HPDE6-E6E7 (cell line): ENCODE measurements around the gene CD53.
"Not testable (repeated sequence)": the region's sequence is repeated elsewhere in the genome, so short reads cannot be mapped to it uniquely, and the experiment has no call there.

Experiments
- DNase-seq: peaks from one replicate; pipeline ENCODE4 v3.0.0; 2011; ENCODE audit warnings: missing footprints; ENCODE audit errors: extremely low spot score

CD53 gene, protein sequence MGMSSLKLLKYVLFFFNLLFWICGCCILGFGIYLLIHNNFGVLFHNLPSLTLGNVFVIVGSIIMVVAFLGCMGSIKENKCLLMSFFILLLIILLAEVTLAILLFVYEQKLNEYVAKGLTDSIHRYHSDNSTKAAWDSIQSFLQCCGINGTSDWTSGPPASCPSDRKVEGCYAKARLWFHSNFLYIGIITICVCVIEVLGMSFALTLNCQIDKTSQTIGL

DNA sequence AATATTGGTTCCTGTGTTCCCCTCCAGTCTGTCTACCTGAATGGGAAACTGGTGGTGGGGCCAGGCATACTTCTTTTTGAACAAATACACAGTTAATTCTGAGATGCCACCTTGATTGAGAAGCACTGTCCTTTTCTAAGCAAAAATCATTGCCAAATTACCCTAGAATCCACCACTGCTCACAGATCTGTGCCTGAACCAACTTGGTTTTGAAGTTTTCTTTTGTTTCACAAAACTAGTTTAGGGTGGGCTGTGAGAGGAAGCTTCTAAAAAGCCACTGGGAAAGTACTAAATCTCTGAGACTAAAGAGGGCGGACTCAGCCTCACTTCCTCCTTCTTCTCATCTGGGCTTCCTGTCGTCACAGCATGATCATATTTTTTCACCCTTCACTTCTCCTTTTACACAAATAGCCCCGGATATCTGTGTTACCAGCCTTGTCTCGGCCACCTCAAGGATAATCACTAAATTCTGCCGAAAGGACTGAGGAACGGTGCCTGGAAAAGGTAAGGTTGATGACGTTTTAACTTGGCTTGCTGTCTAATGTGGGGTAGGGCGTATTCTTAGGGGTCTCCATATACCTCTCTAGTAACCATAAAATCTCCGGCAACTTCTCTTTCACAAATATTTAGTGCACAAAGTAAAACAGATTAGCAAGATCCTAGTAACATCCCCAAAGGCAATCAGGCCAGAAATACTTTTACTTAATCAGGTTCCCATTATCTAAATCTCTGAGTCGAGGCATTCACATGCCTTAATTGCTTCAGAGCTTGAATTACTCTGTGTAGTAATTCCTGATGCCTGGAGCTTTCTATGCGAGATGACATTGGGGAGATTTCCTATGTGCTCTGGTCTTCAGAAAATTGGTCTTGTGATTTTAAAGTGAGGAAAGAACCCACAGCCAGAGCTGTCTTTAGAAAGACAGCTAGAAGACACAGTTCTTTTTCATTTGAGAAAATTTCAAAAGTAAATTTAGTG lies at the start of gene CD53:
Gene CD53 (plus strand): TSS at position 404 of the 976 bp plus-strand sequence. CDS start 18,261 bp downstream, outside the sequence.
- no peak for DNase-seq

DNA sequence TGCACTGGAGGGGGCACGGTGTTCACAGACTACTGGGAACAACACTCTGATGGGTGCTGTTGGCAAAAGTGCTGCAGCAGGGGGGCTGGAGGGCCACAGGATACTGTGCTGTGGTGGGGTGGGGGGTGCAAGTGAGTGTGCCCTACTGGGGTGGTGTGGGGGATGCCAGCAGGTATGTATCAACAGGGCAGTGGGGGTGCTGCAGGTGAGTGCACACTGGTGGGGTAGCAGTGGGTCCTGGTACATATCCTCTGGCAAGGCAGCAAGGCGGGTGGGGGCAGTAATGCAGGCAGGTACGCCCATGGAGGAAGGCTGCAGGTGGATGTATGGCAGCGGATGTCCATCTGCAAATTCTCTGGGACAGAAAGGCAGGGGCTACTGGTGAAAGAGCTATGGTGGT lies 48.8 kb upstream of the CD53 start:
- no peak for DNase-seq

DNA sequence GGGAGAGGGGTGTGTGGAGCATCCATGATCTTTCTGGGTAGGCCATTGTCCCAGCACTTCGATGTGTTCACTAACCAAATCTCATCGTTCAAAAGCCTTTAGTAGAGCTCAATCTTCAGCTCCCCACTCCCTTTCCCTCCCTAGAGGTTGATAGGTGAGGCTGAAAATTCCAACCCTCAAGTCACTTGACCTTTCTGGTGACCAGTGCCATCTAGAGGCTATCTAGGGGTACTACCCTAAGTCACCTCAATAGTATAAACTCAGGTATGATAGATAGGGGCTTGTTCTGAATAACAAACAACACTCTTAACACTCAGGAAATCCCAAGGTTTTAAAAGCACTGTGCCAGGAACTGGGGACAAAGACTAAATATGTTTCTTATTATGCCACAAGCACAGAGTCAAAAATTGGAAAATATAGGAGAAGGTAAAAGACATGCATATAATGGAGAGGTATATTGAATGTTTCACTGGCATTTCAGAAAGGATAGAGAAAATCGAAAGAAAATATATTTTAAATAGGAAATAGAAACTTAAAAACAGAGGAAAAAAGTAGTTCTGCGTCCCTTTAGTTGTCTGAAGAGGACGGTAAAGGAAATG lies 42.9 kb upstream of the CD53 start:
- peak; percentile 22 for DNase-seq

DNA sequence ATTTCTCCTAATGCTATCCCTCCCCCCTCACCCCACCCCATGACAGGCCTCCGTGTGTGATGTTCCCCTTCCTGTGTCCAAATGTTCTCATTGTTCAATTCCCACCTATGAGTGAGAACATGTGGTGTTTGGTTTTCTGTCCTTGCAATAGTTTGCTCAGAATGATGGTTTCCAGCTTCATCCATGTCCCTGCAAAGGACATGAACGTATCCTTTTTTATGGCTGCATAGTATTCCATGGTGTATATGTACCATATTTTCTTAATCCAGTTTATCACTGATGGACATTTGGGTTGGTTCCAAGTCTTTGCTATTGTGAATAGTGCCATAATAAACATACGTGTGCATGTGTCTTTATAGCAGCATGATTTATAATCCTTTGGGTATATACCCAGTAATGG lies 39.2 kb upstream of the CD53 start:
- DNase-seq = not testable (repeated sequence)

DNA sequence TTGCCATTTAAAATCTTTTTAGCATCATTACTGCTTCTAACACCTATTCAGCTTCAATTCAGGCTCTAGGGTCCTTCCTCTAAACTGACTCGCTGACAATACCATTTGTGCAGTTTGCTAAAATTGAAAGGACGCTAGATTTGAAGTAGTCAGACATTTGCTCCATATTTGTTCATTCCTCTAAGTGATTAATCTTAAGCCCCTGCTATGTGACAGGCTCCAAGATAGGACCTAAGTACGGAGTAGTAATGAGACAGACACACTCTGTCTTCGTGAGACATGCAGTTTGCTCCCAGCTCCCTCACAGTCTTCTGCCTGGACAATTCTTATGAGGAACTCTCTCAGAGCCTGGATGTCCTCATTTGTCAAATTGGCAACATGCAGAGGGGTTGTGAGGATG lies 26.1 kb upstream of the CD53 start:
- DNase-seq = no peak

DNA sequence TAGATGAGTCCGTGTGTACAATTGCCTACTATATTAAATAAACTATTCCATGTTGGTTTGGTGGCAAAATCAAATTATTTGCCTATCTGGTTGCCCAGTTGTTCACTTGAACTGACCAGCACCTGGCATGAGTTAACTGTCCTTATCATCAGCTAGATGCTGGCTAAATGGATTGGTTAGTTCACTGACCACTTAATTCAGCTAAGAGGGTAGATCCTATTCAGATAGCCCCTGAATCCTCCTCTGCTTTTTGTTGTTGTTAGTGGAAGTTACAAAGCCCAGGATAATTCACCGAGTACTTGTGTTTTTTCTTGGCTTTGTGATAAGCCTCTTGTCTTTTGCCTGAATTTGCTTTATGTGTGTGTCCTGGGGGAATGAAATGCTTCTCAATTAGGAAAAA lies 22.8 kb upstream of the CD53 start:
- no peak for DNase-seq

DNA sequence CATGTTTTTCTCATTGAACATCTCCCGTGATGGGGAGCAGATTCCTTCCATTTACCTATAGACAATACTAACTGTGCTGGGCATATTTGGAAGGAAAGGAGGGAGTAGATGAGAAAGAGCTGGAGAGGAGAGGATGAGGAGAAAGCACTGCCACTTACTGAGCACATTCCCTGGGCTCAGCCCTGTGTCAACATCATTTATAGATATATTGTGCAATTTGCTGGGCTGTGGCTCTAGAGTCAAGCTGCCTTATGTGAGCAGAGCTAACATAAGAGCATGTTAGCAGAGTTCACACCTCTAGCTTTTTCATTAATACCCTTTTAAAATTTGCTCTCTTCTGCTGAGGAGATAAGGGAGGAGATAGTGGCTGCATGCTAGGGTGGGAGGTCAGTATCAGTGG lies 22.3 kb upstream of the CD53 start:
- DNase-seq = no peak

DNA sequence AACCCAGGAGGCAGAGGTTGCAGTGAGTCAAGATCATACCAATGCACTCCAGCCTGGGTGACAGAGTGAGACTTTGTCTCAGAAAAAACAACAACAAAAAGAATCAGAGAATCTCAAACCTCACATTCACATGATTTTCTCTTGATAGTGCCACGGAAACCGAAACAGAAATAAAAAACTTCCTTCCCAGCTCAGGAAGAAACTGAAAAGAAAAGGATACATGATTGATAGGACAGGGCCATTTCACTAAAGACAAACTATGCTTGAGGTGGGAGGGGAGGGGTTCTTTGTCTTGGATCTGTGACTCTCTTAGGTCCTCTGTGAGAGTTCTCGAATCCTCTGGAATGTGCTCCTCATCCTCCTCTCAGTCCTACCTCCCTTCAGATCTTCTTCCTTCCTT lies 19.8 kb upstream of the CD53 start:
- no peak for DNase-seq

DNA sequence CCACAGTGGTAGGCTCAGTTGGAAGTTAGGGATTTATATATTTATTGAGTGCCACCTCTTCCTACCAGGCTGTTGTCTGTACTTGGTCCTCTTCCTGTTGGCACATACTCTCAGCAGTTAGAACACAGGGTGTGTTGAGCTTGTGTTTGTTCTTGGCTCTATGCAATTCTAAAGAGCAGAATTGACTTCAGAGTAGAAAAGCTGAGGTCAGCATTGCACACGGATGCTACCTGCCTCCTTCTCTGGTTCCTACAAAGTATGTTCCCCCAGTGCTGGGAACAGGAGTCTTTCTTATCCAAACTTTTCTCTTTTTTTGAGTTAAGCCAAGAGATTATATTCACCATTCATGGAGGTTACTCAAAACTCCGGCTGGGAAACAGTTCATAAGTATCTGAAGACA lies 16.5 kb upstream of the CD53 start:
- no peak for DNase-seq

DNA sequence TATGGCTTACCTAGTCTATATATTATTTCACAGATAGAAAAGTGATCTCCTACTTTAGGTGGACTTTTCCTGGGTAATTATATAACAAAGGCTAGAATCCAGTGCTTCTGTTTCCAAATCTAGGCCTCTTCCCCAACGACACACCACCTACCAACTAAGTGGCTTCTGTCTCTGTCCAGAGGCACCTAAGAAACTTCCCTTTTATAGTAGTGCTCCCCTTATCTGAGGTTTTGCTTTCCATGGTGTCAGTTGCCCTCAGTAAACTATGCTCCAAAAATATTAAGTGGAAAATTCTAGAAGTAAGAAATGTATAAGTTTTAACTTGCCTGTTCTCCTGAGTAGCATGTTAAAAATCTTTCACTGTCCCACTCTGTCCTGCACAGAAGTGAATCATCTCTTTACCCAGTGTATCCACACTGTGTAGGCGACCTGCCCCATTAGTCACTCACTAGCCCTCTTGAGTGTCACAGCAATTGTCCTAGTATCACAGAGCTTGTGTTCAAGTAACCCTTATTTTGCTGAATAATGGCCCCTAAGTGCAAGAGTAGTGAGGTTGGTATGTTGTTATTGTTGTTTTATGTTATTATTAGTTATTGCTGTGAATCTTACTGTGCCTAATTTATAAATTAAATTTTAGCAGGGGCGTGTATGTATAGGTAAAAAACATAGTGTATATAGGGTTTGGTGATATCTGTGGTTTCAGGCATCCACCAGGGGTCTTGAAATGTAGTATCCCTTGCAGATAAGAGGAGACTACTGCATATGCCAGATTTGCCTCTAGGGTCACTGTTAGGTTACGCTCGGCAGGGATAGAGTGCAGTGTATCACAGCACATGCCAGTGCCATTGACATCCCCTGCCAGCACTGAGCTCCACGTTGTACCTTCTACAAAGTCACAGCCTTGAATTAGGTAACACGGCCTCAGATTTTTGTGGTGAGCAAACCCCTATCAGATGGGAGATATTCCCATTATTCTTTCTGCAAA lies 14.7 kb upstream of the CD53 start:
- no peak for DNase-seq

DNA sequence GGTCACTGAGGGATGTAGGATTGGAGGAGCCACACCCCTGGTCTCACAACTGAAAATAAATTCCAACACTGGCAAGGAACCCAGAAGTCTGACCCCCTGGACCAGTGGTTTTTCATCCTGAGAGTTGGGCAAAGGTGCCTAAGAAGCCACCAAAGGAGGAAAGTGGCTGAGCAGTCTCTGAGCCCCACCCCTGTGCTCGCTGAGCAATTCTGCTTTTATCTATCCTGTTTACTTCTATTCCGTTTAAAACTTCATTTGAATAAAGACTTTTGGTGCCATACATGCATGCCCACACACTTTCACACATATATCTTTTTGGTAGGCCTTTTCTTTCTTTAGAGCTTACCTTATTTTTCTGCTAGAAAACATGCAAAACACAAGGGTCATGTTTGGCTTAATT lies 13.9 kb upstream of the CD53 start:
- DNase-seq = no peak

DNA sequence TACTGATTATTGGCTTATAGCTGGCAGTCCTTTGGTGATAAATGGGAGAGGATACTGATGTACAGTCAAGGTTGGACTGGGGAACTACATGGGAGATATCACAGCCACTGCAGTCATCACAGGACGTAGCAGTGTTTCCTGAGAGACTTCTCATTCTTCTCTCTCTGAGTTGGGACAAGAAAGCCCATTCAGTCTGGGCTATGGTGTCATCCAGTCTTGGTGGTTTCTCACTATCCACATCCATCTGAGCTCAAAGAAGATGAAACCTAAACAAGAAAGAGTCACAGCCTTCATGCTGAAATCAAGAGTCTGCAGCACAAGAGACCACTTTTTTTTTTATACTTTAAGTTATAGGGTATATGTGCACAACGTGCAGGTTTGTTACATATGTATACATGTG lies 12.8 kb upstream of the CD53 start:
- DNase-seq = no peak

DNA sequence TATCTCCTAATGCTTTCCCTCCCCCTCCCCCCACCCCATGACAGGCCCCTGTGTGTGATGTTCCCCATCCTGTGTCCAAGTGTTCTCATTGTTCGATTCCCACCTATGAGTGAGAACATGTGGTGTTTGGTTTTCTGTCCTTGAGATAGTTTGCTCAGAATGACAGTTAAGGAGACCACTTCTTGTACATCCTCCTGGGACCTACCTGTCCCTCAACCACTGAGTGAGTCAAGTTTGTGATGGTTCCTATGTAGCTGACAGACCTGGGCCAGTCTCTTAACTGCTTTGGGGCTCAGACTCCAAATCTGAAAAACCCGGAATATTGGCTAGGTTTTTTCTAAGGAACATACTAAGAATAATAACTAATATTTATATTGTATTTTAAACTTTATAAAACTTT lies 12.3 kb upstream of the CD53 start:
- DNase-seq = not testable (repeated sequence)

DNA sequence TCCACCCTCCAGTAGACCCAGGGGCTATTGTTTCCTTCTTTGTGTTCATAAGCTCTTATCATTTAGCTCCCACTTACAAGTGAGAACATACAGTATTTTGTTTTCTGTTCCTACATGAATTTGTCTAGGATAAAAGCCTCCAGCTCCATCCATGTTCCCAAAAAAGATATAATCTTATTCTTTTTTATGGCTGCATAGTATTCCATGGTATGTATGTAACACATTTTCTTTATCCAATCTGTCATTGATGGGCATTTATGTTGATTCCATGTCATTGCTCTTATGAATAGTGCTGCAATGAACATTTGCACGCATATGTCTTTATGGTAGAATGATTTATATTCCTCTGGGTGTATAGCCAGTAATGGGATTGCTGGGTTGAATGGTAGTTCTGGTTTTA lies 11.0 kb upstream of the CD53 start:
- DNase-seq = not testable (repeated sequence)

DNA sequence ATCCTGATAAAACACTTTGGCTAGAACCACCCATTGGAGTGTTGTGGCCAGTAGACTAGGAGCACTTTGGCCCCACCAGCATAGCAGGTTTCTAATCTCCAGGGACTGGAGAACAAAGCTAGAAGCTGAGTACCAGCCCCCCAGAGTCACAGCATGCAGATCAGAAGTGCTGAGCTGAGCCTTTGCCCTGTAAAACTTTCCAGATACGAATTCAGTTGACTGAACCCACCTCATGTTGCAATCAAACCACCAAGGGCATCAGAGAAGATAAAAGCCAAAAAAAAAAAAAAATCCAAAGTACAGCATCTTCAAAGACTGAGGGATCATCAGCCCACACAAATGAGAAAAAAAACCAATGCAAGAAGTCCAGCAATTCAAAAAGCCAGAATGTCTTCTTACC lies 8.7 kb upstream of the CD53 start:
- DNase-seq = no peak

DNA sequence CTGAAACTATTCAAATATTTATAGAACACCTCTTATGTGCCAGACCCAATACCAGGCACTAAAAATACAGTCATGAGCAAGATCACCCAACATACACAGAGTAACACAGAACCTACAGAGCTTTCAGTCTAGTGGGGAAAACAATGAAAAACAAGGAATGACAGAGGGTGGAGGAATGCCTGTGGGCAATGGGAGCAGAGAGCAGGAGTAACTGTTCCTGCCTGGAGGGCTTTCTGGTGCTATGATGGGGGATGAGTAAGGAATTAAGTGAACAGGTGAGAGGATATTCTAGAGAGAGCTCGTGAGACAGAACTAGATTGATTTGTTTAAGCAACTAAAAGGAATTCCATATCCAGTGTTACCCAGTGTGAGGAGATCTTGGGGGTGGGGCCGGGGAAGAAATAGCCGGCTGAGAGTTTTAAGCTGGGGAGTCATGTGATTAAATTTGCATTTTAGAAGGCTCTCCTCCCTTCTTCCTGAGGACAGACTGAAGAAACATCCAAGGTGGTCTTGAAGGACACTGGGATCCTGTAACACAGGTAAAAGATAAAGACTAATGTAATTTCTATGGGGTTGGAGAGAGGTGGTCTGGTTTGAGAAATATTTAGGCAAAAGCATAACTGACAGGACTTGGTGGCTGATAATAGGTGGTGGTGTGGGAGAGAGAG lies 2.1 kb upstream of the CD53 start:
- DNase-seq = no peak

DNA sequence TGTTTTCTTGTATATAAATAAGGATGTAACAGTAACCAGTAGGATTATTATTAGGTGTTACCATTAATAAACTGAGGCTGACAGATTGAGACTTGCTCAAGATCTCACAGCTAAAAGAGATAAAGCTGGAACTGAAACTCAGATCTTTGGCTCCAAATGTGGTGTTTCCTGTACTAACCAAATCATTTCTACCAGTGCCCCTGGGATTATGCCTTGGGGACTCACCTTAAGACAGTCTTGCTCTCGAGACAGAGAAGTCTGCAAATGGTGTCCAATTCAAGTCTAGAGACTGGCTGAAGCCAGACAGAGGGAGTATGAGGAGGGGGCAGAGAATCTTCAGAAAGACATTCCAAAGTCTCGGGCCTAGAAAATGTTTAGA lies 593 bp upstream of the CD53 start:
- DNase-seq = no peak

DNA sequence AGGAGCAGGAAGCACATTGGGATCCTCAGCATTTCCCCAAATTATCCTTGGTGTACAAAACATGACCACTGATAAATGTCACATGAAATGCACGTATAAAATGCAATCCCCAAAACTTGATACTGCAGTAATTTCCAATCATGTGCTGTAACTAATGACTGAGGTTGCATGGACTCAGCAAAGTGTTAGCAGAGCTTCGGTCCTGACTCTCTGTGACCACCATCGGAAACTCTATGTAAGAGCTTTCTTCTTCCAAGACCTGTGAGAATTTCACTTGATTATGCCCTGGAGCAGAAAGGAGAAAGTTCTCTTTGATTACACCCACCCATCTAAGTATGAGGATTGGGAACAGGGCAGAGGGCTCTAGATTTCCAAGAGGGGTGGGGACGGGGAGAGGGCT lies 908 bp downstream of the CD53 start:
- no peak for DNase-seq

DNA sequence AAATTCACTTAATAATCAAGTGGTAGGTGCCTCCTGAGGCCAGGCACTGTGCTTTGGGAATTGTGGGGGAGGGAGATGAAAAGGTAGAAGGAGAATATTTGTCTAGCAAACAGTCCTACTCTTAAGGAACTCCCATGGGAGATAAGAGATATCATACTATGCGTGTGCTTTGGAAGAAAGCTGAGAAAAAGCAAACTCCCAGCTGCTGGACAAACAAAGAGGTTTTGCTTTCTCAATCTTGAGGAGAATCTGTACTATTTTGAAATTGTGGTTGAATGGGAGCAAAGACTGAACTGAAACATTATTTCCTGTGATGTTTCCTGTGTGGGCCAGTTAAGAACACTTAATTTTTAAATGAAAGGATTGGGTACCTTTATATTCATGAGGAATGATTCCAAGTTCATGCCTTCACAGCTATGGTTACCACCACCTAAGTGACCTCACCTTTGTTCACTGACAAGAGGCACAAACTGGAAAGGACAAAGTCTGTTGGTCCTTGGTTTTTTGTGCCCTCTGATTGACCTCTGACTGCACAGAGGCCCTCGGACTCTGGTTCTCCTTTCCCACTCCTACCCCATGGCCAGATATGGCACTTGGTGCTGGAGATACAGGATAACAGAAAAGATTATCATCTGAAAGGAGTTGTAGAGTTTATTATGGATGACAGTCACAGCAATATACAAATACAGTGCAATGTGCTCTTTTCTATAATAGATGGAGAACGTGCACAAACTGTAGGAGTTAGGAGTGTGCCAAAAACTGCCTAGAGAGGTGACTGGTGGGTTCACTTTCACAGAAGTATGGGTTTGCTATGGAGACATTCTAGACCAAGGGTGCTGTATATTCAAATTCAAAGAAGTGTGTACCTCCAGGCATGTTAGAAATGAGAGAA lies 1.6 kb downstream of the CD53 start:
- DNase-seq = no peak

DNA sequence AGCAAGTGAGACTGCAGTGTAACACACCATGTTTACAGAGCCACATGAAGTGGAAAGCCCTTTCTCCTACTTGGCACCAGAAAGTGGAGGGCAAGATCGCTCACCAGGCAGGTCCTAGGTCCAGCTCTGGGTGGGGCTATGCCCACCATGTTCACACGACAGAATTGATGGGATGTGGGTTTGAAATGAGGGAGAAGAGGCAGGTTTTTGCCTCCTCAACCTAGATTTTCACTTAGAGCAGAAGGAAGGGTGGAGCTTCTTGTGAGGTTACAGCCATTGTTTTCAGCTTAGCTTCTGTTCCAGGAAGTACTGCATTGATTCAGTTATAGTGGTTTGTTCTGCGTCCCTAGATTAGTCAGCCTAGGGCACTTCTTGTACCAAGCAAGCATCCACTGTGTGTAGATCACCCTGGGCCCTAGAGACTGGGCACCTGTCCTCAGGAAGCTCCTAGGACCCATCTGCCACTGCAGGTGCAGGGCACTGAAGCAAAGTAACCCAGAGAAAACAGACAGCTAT lies 2.3 kb downstream of the CD53 start:
- no peak for DNase-seq
